GM21423 (cell line): ENCODE measurements around the gene TANGO6.

Experiments
- ATAC-seq: cut with Tn5 transposase; IDR thresholded peaks from one replicate; pipeline ENCODE4 v1.9.1; 2021; ENCODE audit warnings: mild to moderate bottlenecking, moderate library complexity; ENCODE audit not compliant: unreplicated experiment

TANGO6 gene

DNA sequence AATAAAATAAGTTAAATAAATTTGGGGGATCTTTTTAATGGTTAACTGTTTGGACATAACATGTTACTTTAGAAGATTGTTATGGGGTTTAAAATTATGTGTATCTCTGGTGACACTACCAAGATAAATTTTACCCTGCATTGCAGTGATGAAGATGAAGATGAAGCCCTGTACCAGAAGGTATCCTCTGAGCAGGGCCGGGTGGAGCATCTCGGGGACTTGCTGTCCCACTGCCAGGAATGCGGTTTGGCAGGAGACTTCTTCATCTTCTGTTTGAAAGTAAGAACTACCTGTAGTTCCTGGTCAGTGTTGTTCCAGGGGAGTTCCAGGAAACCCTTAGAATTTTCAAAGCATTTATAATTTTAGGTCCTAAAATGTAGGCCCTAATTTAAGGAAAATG lies 64.0 kb downstream of the TANGO6 start:
- ATAC-seq = no peak

DNA sequence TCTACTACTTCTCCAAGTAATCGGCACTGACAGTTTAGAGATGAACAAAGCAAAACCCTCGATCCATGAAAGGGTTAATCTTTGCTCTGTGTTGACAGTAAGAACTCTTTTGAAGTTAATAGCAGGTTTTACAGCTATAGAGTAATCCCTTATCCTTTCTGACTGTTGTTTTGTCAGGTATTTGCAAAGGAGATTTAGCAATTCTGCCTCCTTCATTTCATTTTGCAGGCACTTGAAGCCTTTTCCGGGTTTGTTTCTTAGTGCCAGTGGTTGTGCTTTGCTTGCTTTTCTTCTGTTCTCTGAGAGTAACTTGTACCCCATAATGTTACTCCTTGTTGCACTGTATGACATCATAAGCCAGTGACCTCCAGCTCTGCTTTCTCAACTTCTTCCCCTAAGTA lies 64.5 kb downstream of the TANGO6 start:
- ATAC-seq = no peak

DNA sequence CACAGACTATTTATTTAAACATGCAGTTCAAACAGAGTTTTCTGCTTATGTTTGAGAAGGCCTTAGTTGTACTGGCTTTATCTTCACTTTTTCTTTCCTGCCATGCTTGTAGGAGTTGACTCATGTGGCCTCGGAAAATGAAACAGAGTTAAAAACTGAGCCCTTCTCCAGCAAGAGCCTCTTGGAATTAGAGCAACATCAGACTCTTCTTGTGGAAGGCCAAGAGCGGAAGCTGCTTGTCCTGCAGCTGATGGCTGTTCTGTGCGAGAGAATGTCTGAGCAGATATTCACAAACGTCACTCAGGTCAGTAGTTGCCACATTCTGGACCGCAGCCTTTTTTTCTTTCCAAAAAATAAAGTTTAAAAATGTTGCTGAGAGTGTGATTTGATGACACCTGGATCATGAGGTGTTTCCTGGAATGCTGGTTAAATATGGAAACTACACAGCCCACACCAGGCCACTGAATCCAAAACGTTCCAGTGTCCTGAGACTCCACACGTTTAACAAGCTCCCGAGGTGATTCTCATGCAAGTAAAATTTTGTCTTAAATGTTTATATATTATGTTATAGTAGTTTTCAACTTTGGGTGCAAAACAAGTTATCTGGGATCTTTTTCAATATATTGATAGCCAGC lies 65.9 kb downstream of the TANGO6 start:
- no peak for ATAC-seq

DNA sequence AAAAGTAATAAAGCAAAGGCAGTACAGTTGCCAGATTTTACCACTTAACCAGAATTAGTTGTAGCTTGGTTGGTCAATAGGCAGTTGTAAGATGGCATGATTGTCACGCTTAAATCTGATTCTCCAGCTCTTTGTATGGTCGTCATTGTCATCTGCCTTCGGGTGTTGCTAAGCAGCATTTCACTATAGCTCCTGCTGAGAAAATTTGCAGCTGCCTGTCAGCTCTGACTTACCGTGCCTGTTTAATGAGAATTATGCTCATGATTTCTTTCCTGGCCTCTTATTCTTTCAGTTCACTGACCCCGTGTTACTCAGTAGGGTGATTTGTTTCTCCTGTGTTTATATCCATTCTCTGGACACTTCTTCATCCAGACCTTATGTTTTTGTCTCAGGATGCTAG lies 66.7 kb downstream of the TANGO6 start:
- no peak for ATAC-seq

GRCh38 chr16:68915589-68915988 lies 72.3 kb downstream of the TANGO6 start:
- no peak for ATAC-seq

GRCh38 chr16:68917541-68917940 lies 74.2 kb downstream of the TANGO6 start:
- no peak for ATAC-seq

DNA sequence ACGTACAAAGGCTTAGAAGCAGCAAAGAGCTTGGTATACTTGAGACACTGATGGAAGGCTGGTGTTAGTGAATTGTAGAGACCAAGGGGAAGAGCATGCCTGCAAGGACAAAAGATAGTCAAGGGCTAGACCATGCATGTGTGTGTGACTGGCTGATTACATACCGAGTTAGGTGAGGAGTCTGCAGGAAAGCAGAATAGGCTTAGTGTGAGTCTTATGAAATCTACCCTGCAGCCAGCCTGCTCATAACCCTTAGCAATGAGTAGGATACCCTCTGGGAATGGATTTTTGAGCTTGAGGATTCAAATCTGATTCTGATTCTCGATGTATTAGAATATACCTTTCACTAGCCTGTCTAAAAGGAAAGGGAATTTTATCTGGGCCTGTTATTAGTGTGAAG lies 77.0 kb downstream of the TANGO6 start:
- no peak for ATAC-seq

DNA sequence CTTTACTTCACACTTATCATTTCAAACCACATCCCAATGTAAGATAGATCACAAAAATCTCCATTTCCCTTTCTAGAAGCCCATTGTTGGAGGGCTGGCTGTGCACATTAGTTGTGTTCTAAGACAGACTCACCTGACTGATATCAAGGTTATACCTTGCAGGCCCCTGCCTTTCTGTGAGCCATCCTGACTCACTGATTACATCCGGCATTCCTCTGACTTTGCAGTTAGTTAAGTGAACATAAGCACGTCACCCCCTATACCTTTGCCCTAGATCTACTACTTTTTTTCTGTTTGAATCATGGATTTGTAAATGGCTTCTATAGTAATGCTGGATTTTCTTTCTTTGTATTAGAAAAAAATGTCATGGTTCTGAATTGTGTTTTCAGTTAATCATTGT lies 78.3 kb downstream of the TANGO6 start:
- ATAC-seq = no peak

DNA sequence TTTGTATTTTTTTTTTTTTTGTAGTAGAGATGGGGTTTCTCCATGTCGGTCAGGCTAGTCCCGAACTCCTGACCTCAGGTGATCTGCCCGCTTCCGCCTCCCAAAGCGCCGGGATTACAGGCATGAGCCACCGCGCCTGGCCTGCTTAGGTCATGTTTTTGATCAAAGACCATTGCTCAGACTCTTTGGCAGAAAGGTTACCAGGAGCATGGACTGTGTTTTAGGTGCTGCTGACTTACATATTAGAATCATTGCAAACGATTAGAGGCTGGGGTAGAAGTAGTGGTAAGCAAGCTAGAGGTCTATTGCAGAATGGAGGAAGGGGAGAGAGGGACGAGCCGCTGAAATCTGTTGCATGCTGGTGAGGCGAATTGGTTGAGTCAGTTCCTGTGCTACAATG lies 79.8 kb downstream of the TANGO6 start:
- ATAC-seq = no peak

- ATAC-seq = no peak
These were observed 83.7 kb downstream of the TANGO6 start for GRCh38 chr16:68927018-68927417.

DNA sequence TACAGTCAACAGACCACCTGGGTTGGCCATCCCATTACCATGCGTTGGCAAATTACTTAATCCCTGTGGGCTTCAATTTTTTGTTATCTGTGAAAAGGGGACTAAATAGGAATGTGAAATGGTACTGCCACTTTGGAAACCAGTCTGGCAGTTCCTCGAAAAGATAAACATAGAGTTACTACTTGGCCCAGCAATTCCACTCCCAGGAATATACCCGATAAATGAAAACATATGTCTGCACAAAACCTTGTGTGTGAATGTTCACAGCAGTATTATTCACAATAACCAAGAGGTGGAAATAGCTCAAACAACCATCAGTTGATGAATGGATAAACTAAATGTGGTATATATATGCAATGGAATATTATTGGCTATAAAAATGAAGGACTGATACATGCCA lies 87.9 kb downstream of the TANGO6 start:
- no peak for ATAC-seq

- no peak for ATAC-seq
These were observed 91.1 kb downstream of the TANGO6 start for GRCh38 chr16:68934402-68934801.

DNA sequence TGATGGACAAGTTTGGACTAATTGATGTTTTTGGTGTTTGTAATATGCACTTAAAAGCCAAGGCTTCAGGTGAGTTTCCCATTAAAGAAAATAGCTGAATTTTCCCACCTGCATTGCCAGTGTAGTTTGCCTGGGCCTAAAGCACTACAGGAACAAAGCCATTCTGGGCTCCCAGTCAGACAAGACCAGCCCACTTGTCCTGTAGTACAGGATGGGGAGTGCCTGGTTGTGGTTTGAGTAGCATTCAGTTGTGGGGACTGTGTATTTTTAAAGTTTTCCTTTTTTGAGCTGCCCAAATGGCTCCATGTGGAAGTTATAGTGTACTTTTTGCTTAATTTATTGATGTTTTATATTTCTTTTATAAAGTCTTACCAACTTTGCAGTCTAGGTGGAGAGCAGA lies 91.7 kb downstream of the TANGO6 start:
- ATAC-seq = no peak

DNA sequence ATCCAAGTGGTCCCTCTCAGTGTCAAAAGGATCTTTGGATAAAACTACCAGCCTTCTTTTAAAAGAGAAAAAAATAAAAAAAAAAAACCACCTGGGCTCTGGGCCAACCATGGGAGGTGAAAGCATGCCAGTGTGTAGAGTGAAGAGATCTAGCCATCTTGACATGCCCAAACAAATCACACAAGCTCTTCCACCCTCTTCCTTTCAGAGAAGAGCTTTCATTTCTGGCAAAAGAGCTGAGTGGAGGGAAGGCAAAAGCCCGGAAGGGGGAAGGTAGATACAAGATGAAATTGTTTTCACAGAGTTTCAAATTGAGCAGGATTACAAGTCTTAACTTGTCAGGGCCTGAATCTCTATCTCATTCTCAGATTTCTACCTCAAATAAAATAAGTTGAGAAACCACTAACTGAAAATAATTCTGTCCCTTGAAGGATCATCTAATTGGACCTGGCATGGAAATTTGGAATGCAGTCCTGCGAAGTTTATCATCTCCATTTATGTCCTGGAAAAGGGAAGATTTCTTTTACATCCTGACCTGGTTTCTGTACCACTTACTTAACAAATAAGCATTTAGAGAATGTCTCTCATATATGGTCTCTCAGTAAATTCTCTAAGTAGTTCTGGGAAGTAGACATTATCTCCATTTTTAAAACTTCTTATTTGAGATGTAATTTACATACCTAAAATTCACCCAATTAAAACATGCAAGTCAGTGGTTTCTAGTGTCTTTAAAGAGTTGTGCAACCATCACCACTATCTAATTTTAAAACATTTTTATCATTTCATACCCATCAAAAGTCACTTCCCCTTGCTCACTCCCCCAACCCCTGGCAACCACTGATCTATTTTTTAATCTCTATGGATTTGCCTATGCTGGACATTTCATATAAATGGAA lies 93.7 kb downstream of the TANGO6 start:
- ATAC-seq = no peak

DNA sequence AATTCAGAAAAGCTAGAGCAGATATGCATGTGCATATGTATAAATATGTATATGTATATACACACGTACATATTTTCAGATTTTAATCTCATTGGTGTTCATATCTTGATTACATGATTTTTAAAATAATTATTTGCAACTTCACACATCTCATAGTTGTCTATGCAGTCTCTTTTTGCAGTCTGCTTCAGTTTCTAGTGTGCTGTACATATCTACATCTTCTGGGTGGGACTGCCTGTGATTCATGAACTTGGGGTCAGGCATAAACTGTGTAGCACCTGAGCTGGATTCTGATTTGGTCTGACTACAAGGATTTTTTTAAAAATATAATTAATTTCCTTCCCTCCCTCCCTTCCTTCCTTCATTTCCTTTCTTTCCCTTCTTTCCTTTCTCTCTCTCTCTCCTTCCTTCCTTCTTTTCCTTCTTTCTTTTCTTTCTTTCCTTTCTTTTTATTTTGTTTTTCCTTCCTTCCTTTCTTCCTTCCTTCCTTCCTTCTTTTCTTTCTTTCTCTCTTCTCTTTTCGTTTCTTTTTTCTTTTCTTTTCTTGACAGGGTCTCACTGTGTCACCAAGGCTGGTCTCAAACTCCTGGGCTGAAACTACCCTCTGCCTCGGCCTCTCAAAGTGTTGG lies 96.5 kb downstream of the TANGO6 start:
- no peak for ATAC-seq

- ATAC-seq = no peak
These were observed 97.5 kb downstream of the TANGO6 start for GRCh38 chr16:68940816-68941215.

- no peak for ATAC-seq
These were observed 100.6 kb downstream of the TANGO6 start for GRCh38 chr16:68943961-68944360.

- no peak for ATAC-seq
These were observed 105.0 kb downstream of the TANGO6 start for GRCh38 chr16:68948230-68948910.

DNA sequence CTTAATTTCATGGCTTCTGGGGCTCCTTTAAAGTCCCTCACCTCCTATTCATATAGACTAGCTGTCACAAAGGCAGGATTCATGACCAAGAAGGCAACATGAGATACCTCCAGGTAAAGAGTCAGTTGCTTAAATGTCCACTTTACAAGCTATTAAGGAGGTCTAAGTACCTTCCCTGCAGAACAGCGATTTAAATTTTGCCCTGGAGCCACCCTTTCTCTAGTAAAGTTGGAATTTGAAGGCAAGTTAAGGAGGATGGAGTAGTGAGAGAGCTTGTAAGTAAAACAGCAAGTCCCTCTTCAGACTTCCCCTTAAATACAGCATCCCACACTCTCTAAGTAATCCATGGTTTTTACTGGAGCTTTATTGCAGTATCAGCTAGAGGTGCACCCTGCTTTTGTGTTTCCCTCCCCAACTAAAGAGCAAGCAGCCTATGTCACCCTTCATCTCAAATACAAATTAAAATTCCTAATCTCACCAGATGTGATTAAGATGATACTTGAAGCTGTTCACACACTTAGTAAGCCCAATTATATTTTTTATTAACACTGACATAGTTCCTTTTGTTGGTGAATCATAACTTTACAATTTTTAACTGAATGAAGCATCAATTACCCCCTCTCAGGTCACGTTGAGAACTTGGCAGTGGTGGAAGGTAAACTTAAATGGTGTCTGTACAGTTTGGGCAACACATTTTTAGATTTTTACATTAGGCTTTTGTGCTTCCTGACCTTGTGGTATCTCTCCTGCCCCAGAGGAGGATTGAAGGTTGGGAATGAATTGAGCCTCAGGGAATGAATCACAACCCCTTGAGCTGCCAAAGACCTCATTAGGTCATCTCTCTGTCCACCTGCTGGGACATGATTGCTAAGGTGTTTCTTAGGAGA lies 108.9 kb downstream of the TANGO6 start:
- ATAC-seq = no peak

DNA sequence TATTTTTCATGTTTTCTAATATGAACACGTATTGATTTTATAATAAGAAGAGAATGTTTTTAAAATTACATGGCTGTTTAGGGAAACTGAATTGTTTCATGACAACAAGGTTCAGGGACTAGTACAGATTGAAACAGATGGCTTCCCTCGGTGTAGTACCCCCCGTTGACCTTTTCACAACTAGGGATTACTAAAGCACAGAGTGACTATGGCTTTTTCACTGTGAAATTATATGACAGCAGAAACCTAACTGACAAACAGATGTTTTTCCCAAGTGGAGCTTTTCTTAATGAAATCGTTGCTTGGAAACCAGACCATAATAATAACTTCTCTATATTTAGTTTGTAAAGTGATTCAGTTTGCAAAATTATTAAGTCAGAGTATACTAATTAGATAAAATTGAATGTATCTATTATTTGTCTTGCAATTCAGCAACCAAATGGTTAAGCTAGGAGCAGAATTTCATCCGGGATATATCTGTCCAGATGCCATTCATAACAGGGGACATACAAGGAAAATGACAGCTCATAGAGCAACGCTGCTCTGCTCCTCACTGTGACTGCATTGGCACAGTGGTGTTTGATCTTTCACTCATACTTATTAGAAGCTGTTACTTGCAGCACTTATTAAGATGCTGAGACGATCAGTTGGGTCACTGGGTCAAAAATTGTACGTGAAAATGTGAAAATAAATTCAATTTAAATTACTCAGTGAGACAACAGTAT lies 111.7 kb downstream of the TANGO6 start:
- no peak for ATAC-seq
